ENCODE measurements around the gene EVA1C.
"Not testable (repeated sequence)": the region's sequence is repeated elsewhere in the genome, so short reads cannot be mapped to it uniquely, and the experiment has no call there.

The EVA1C gene

GRCh38 chr21:32427958-32428623 is 15.6 kb downstream of the EVA1C start:
- H3K9me3 ChIP-seq (ENCODE audit: insufficient read depth, low read length): no peaks in the 10 kb centered on the region
- no peaks in the 10 kb centered on the region for H3K4me1 ChIP-seq (ENCODE audit: low read length)
- H3K4me3 ChIP-seq (ENCODE audit: low read length): no peak overlapping the region
- H3K4me2 ChIP-seq (ENCODE audit: low read length): no peak overlapping the region
- H3K27ac ChIP-seq (ENCODE audit: low read length): no peak overlapping the region
- no peak overlapping the region for H2AFZ ChIP-seq (ENCODE audit: low read depth, low read length)
- no peaks in the 10 kb centered on the region for H3K36me3 ChIP-seq (replicated peaks; ENCODE audit: low read depth, low read length)
- H3K79me2 ChIP-seq (ENCODE audit: low read length): no peaks in the 10 kb centered on the region
- TF ChIP-seq CTCF (IDR thresholded peaks at IDR 0.05; ENCODE audit: low read depth, low read length): no peak
- no peak for TF ChIP-seq EZH2phosphoT487 (IDR thresholded peaks at IDR 0.05; ENCODE audit: low read depth)
- H4K20me1 ChIP-seq (ENCODE audit: insufficient read depth, low read length): no peaks in the 10 kb centered on the region
- peaks cover 4% of the 10 kb centered on the region; the same call in 1 of the 2 replicates for H3K27me3 ChIP-seq (ENCODE audit: low read depth, low read length)
- H3K9ac ChIP-seq (ENCODE audit: low read length): no peak overlapping the region

- H3K27ac ChIP-seq (ENCODE audit: low read length); H3K79me2 ChIP-seq (ENCODE audit: low read length); H3K9me3 ChIP-seq (ENCODE audit: insufficient read depth, low read length); H4K20me1 ChIP-seq (ENCODE audit: insufficient read depth, low read length); H3K36me3 ChIP-seq (replicated peaks; ENCODE audit: low read depth, low read length); H3K4me3 ChIP-seq (ENCODE audit: low read length); H3K4me1 ChIP-seq (ENCODE audit: low read length); H3K9ac ChIP-seq (ENCODE audit: low read length); H2AFZ ChIP-seq (ENCODE audit: low read depth, low read length); H3K4me2 ChIP-seq (ENCODE audit: low read length); H3K27me3 ChIP-seq (ENCODE audit: low read depth, low read length): not testable (repeated sequence)
These were observed 20.6 kb downstream of the EVA1C start for GRCh38 chr21:32432982-32433660.

- H3K4me1 ChIP-seq (ENCODE audit: low read length): no peaks in the 10 kb centered on the region
- no peak overlapping the region for H3K4me3 ChIP-seq (ENCODE audit: low read length)
- no peak overlapping the region for H2AFZ ChIP-seq (ENCODE audit: low read depth, low read length)
- no peaks in the 10 kb centered on the region for H3K9me3 ChIP-seq (ENCODE audit: insufficient read depth, low read length)
- H3K36me3 ChIP-seq (replicated peaks; ENCODE audit: low read depth, low read length): no peaks in the 10 kb centered on the region
- TF ChIP-seq CTCF (IDR thresholded peaks at IDR 0.05; ENCODE audit: low read depth, low read length) (no peak), EZH2phosphoT487 (IDR thresholded peaks at IDR 0.05; ENCODE audit: low read depth) (no peak)
- H3K79me2 ChIP-seq (ENCODE audit: low read length): no peaks in the 10 kb centered on the region
- no peaks in the 10 kb centered on the region for H4K20me1 ChIP-seq (ENCODE audit: insufficient read depth, low read length)
- H3K27ac ChIP-seq (ENCODE audit: low read length): no peak overlapping the region
- no peak overlapping the region for H3K4me2 ChIP-seq (ENCODE audit: low read length)
- H3K9ac ChIP-seq (ENCODE audit: low read length): no peak overlapping the region
- H3K27me3 ChIP-seq (ENCODE audit: low read depth, low read length): no peaks in the 10 kb centered on the region
These were observed 25.2 kb downstream of the EVA1C start for GRCh38 chr21:32437729-32438128.

- TF ChIP-seq EZH2phosphoT487 (IDR thresholded peaks at IDR 0.05; ENCODE audit: low read depth) (no peak), CTCF (IDR thresholded peaks at IDR 0.05; ENCODE audit: low read depth, low read length) (no peak)
- Histone ChIP-seq H3K4me3 (ENCODE audit: low read length) (no peak overlapping the region), H3K27ac (ENCODE audit: low read length) (no peak overlapping the region), H3K36me3 (replicated peaks; ENCODE audit: low read depth, low read length) (no peaks in the 10 kb centered on the region), H3K4me1 (ENCODE audit: low read length) (no peaks in the 10 kb centered on the region), H3K4me2 (ENCODE audit: low read length) (no peak overlapping the region), H3K79me2 (ENCODE audit: low read length) (no peaks in the 10 kb centered on the region), H3K9me3 (ENCODE audit: insufficient read depth, low read length) (no peaks in the 10 kb centered on the region), H3K27me3 (ENCODE audit: low read depth, low read length) (no peaks in the 10 kb centered on the region), H3K9ac (ENCODE audit: low read length) (no peak overlapping the region), H4K20me1 (ENCODE audit: insufficient read depth, low read length) (no peaks in the 10 kb centered on the region), H2AFZ (ENCODE audit: low read depth, low read length) (no peak overlapping the region)
These were observed 30.2 kb downstream of the EVA1C start for GRCh38 chr21:32442566-32443318.

Measured in OCI-LY3 (cell line).